ENCODE measurements around the gene ABT1.

Gene ABT1

DNA sequence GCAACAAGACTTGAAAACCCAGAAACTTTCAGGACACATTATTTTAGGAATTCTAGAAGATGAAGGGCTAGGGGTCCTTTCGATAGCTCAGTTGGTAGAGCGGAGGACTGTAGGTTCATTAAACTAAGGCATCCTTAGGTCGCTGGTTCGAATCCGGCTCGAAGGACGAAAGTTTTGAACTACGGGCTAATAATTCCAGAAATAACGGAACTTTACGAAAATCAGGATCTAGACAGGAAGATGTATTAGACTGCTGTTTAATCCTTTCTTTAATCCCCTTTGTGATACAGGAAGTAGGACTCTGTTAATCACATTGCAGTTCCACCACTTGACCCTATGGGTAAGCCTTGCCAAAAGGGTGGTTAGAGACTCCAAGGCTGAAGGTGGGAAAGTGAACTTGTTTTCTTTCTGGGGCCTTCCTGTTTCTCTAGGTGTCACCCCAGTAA, 21.2 kb upstream of the ABT1 start:
- DNase-seq: no peak

- no peak for DNase-seq
These were observed 20.3 kb upstream of the ABT1 start for GRCh38 chr6:26576407-26576843.

DNA sequence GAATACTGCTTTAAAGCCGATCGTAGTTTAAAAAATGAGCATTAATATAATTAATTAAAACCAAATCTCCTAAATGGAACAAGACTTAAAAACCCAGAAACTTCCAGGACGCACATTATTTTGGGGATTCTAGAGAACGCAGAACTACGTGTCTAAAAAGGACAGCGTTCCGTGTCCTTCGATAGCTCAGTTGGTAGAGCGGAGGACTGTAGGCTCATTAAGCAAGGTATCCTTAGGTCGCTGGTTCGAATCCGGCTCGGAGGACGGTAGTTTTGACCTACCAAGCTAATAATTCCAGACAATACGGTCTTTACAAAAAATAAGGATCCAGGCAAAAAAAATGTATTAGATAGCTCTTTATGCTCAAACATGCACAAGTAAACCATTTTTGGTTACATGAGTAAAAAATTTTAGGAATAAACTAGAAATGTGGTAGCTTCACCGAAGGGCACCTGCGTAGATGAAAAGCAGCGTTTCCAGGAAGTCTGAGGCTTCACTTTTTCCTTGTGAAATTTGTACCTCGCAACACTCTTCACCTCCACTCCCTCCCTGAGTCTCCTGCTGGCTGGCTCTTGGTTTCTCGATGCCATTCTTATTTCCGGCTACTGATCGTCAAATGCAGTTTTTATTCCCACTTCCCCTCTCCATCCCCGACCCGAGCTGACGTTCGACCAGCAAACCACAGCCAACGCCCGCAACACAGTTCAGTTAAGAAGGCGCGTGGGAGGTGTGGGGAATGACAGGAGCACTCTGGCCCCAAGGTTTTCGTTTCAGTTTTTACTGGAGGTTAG, 19.6 kb upstream of the ABT1 start:
- DNase-seq: peak; percentile 46

- DNase-seq: no peak
These were observed 19.1 kb upstream of the ABT1 start for GRCh38 chr6:26577720-26578072.

GRCh38 chr6:26578279-26578678, 18.5 kb upstream of the ABT1 start:
- DNase-seq: no peak

DNA sequence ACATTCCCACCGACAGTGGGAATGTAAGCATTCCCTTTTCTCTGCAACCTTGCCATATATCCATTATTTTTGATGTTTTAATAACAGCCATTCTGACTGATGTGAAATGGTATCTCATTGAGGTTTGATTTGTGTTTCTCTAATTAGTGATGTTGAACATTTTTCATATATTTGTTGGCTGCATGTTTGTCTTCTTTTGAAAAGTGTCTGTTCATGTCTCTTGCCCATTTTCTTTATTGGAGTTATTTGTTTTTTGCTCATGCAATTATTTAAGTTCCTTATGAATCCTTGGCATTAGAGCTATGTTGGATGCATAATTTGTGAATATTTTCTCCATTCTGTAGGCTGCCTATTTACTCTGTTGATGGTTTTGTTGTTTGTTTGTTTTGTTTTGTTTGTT, 18.0 kb upstream of the ABT1 start:
- no peak for DNase-seq

DNA sequence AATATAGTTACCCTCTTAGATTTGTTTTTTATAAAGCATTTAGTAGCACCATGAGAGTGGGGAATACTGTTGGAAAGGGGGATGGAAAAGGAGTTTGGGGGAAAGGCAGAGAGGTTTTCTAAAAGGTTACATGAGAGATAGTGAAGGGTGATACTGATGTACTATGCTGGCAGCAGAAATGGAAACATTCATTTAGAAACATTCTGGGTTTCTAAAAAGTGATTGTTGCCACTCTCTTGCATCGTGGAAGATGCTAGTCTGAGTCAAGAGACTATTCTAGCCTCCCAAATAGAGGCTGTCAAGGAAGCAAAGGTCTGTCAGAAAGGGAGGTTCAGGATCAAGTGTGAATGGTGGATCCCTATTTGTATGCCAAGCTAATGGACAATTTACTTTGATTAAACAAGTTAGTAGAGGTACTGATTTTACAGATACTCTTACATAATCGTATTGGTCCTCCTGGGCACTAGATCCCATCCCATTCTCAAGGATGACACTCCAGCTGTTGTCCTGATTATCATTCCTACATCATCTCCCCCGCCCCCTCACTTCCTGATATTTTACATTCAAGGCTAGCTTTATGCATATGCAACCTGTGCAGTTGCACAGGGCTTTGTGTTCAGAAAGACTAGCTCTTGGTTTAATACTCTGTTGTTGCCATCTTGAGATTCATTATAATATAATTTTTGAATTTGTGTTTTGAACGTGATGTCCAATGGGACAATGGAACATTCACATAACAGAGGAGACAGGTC, 15.4 kb upstream of the ABT1 start:
- DNase-seq: no peak

- DNase-seq: no peak
These were observed 7.8 kb upstream of the ABT1 start for GRCh38 chr6:26588965-26589364.

DNA sequence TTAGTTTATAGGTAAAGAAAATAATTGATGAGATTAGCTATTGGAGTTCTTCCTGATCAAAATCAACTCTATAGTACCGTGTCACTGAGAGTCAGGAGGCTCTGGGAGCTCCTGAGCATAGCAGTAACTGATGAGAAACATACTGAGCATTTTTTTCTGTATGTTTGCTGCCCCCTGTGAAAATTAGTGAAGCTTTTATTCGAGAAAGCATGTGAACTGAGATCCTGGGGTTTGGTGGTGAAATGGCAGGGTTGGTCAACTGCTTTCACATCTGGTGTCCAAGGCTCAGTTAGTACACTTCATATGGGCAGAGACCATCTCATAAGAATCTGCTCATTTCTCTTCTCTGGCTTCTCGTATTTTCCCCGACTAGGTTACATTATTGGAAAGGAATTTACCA, 4.1 kb upstream of the ABT1 start:
- no peak for DNase-seq

DNA sequence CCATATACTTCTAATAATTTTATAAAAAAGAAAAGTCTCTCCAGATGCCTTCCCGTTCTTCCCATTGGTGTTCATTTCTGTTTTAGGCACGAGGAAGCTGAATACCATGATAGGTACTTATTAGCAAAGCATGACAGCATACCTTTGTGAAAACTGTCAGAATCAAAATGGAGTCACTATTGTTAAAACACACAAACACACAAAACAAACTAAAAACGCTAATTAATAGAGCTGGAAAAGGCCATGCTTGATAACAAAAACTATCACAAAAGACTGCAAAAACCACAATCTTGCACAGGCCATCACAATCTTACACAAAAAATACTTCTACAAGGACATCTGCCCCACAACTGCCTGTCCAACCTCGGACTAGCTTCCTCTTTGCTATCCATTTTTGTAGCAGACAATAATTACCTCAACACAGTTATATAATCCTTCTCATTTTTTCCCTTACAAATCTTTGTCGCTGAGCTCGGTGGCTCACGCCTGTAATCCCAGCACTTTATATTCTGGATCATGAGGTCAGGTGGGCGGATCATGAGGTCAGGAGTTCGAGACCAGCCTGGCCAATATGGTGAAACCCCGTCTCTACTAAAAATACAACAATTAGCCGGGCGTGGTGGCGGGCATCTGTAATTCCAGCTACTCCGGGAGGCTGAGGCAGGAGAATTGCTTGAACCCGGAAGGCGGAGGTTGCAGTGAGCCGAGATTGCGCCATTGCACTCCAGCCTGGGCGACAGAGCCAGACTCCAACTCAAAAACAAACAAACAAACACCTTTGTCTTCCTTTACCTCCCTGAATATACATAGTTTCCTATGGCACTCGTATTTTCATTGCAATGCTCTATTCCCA, 3.2 kb upstream of the ABT1 start:
- DNase-seq: no peak

GRCh38 chr6:26594131-26594498, 2.6 kb upstream of the ABT1 start:
- DNase-seq: no peak

- DNase-seq: no peak
These were observed 1.8 kb upstream of the ABT1 start for GRCh38 chr6:26594730-26595632.

DNA sequence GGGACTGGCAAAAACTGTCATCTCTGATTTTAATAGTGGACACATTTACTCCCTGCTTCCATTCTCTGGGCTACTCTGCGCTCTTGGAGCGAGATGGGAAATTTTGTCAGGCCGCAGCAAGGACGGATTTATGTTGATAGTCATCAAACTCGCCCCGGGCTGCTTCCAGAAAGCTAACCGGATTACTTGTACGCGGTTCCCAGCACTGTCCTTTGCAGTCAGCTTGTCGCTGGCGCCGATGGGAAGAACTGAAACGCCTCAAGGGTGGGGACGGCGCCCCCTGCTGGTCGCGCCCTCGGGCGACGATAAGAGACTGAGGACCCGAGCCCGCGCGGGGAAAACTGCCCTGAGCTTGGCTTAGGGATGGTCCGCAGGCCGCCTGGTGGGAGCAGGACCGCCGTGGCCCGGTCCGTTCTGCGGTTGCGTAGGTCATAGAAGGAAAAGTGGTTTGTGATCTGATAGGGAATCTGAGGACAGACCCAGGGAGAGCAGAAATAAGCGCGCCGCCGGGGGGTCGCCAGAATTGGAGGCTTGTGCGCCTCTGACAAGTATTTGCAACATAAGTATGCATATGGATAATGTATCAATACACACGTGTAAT, 984 bp upstream of the ABT1 start:
- DNase-seq: peak; percentile 77

GRCh38 chr6:26597389-26597766, 625 bp downstream of the ABT1 start:
- DNase-seq: no peak

GRCh38 chr6:26597821-26598220, 1.1 kb downstream of the ABT1 start:
- no peak for DNase-seq

DNA sequence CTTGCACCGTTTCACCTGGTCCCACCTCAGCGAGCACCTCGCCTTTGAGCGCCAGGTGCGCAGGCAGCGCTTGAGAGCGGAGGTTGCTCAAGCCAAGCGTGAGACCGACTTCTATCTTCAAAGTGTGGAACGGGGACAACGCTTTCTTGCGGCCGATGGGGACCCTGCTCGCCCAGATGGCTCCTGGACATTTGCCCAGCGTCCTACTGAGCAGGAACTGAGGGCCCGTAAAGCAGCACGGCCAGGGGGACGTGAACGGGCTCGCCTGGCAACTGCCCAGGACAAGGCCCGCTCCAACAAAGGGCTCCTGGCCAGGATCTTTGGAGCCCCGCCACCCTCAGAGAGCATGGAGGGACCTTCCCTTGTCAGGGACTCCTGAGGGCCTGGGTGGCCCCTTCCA, 1.5 kb downstream of the ABT1 start:
- no peak for DNase-seq

DNA sequence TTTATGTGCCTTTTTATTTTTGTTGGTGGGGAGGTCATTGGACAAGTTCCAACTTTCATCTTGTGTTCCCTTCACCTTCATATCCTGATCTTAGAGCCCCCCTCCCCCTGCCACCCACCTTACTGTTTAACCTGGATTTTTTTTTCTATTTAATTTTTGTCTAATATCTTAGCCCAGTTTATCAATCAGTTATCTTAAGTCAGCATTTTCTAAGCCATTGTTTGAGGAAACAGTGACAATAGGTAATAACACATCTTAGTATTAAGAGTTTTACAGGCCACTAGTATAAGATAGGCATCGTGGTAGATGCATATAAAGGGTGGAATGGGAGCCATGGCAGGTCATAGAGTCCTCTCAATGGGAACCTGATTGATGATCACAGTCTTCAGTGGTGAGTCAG, 2.4 kb downstream of the ABT1 start:
- no peak for DNase-seq

DNA sequence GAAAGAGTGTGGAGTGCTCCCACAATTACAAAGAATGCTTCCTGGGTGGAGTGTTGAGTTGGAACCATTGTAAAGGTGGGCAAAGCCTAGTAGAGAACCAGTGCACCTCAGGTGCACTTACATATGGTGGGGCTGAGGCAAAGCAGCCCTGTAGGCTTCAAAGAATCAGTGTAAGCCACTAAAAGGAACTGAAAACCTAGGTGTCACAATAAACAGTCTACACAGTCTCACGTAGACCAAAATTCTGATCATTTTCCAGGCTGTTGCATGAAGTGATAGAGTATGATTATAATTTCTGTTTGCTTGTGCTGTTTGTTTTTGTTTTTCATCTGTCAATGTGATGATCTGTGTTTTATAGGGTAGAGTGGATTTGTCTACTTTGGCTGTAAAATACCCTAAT, 2.8 kb downstream of the ABT1 start:
- no peak for DNase-seq

GRCh38 chr6:26600759-26601158, 4.0 kb downstream of the ABT1 start:
- no peak for DNase-seq

DNA sequence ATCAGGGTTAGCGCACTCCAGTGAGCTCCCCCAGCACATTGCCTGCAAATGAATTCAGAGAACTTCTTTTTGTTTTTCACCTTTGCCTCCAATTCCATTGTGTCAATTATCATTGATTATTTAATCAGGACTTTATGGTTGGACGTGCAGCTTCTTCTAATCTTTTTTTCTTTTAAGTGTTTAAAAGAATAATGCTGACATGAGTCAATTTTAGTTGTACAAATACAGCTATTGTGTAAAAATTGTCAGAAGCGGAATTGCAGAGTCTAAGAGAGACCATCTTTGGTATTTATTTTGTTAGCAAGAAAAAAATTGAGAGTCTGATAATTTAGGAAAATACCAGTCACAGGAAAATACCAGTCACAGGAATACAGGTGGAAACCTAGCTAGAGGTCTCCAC, 5.5 kb downstream of the ABT1 start:
- DNase-seq: no peak

DNA sequence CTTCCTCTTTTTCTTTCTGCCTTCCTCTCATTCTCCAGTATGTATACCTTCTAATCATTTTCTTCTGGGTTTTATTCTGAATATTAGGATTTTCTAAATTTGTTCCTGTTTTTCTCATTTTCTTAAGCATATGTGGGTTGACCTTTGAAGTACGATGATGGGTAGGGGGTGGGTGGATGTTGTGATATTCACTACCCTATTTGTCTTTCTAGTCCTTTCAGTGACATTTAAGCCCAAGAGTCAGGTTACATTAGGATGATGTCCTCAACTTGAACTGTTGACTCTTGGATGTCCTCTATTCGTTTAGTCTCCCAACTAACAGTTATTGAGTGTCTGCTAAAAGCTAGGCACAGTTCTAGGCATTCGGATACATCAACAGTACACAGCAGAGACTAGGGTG, 7.3 kb downstream of the ABT1 start:
- no peak for DNase-seq

DNA sequence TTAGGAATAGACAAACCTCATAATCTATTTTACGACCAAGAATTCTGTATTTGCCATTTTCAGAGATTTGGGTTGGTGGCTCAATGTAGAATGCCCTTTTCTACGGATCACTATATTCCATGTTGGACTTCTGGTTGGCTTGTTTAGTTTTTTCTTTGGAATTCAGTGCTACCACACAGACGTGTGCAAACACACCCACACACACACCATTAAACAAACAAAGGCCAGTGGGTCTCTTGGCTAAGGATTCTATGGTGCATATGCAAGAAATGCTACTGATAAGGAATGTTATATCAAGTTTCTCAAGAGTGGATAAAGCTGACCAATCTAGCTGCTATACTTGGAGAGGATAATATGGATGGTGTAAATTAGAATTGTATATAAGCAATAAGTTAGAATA, 8.0 kb downstream of the ABT1 start:
- no peak for DNase-seq

Data from central memory CD4-positive, alpha-beta T cell (primary cell).